ENCODE results near the gene SH3BGR.

SH3BGR gene

GRCh38 chr21:39555911-39556590 is 104.3 kb downstream of the SH3BGR start:
- no peak for DNase-seq

GRCh38 chr21:39559511-39559910 is 107.7 kb downstream of the SH3BGR start:
- no peak for DNase-seq

- no peak for DNase-seq
Measured at GRCh38 chr21:39561140-39561539, 109.4 kb downstream of the SH3BGR start.

- DNase-seq, result no peak
Measured at GRCh38 chr21:39562791-39563770, 111.3 kb downstream of the SH3BGR start.

- no peak for DNase-seq
Measured at GRCh38 chr21:39564200-39564599, 112.4 kb downstream of the SH3BGR start.
